COLO829 (cell line): ENCODE data around the gene DOK5.

ENCODE experiments used
- DNase-seq: peaks from one replicate; pipeline ENCODE4 v3.0.0; 2012; ENCODE audit warnings: low spot score

Gene DOK5

DNA sequence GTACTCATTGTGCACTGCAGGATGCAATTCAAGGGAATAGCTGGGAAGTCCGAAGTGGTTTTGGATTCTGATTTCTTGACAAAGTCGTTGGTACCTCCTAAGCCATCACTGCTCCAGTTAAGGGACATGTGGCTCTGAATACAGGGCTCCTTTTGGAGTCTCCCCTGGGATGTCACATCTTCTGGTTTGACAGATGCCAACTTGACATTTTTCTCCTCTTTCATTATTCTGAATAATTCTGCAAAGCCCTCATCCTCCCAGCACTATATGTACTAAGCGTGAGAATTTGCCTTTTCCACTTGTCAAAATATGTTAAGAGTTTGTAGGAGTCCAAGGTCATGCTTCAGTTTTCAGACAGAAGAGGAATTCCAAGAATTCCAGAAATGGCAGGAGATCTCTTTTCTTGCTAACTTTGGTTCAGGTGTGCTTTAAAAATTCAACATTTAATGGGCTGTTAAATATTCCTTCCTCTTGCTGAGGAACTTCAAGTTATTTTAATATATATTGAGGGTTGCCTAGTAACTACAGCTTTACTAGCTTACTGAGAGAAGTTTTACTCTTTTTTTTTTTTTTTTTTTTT lies 38.7 kb downstream of the DOK5 start:
- no peak for DNase-seq

DNA sequence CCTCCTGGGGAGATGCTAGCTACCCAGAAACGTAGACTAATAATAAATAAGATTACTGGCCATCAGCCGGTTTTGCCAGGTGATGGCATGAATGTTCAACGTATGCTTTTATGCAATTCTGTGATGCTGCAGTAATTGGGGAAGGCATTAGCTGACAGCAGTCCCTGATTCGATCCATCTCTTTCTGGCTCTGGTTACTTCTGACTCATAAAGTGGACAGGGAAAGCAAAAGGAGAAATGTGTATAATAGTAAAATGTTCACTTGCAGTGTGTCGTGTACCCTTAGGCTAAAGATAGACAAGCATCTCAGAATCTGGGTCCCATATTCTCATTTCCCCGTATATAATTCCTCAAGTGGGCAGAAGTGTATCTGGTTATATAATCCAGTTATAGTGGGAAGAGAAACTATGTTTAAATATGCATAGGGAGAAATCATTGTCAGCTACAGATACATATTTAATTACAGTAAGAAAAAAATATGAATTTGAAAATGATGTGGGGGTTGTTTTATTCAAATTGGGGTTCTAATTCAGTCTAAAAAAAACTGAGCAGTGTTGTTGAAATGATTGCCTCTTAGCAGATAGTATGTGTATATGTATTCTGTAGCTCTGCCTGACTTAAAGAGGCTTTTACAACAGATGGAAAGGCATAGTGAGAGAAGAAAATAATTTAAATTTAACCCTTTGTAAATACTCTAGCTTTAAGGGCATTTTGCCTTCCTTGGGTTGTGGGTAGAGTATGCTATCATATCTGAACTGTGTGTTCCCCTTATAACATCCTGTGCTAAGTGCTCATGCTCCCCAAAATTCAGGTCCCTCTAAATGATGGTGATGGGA lies 40.6 kb downstream of the DOK5 start:
- no peak for DNase-seq

DNA sequence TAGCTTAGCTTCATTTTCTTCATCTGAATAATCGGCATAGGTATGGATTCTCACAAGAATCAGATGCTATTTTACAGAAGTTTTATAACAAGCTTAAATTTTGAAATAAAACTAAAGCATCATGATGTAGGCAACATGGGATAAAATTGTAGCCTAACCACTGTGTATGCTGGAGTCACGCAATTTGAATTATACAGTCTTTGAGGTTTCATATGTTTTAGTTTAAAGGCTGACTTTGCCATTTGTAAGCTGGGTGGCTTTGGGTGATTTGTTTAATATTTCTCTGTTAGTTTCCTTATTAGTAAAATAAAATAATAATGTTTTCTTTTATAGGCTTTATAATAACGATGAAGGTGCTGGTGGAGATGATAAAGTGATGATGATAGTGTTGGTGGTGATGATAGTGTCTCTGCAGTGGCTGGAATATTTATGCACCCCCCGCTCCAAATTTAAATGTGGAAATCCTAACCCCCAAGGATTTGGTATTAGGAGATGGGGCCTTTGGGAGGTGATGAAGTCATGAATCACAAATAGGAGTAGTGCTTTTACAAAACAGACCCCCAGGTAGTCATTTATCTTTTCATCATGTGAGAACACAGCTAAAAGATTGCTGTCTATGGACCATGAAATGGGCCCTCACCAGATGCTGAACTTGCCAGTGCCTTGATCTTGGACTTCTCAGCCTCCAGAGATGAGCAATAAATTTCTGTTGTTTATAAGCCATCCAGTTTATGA lies 42.0 kb downstream of the DOK5 start:
- DNase-seq, result no peak

DNA sequence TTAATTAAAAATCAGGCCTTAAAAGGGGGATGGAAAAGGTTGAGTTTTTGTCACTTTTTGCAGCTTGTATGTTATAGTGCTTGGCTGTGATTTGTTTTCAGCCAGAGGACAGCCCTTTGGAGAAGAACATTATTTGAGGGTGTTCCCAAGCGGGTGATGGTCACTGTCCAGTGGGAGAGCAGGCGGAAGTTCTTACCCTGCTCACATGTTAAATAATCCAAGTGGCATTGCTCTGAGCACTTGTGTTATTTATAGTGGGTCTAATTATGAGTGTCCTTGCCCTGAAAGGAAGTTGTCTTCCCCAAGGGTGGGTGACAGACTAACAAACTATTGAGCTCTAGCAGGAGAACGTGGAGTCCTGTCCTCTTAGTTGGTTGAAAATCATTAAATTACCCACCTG lies 49.5 kb downstream of the DOK5 start:
- DNase-seq, result no peak

DNA sequence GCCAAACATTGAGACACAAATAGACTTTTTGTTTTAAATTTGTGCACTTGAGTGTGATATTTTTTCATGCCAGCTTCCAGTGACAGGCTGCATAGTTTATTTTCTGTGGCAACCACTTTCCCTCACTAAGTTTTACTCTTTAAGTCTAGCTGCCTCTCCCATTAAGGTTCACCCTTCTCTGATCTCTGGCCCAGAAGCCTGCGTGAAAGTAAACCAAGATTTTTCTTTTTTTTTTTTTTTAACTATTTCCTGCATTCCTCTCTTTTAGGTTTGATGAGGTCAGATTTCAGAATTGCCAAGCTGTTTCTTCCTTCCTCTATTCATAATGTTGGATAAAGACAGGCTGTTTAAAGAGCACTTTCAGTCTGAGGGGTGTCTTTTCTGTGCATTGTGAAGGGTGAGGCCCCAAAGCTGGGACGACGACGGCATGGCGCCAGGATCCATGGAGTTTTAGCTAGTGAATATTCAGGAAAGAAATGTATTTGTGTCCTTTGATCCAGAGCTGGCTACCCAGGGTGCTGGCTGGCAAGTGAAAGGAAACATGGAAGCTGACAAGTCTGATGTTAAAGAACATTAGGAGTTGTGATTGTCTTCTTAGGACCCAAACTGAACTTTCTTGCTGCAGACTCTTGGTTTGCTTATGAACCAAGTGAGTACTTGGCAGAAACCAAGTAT lies 50.7 kb downstream of the DOK5 start:
- no peak for DNase-seq

DNA sequence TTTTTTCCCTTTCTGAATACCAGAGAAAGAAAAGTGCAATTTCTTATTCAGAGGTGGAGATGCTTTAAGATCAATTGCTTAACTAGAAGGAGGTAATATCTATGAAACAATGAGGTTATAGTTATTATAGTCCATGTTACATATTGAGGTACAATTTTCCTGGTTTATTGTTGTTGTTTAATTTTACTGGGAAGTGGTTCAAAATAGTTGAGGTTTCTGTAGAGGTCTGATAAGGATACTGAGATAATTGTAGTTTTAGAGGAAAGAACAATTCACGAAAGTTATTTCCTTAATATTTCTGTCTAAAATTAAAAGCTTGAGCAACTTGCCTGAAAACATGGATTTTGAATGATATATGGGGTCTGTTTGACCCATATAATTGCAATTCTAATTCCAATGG lies 51.4 kb downstream of the DOK5 start:
- no peak for DNase-seq

DNA sequence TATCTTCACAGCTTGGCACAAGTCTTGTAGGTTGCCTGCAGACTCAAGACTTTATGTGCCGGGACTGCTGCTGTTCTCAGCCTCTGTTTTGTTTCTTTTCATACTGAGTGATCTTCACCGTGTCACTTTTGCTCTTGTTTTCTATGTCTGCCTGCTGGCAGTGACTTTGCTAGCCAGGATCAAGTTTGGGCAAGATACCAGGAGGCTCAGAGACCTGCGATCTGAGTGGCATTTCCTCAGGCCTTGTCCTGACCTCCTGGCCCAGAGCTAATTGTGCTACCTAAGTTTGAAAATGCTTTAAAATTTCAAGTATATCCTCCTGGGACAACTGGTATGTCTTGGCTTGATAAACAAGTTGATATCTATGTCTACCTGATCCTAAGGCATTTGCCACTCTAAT lies 57.2 kb downstream of the DOK5 start:
- no peak for DNase-seq

DNA sequence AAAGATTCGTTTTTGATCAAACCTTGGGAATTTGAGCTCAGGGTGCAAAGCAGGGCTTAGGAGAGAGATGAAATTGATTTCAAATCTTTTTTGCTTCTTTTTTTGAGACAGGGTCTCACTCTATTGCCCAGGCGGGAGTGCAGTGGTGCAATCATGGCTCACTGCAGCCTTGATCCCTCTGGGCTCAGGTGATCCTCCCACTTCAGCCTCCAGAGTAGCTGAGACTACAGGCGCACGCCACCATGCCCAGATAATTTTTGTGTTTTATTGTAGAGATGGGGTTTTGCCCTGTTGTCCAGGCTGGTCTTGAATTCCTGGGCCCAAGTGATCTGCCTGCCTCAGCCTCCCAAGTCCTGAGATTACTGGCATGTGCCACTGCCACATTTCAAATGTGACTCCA lies 58.7 kb downstream of the DOK5 start:
- no peak for DNase-seq

DNA sequence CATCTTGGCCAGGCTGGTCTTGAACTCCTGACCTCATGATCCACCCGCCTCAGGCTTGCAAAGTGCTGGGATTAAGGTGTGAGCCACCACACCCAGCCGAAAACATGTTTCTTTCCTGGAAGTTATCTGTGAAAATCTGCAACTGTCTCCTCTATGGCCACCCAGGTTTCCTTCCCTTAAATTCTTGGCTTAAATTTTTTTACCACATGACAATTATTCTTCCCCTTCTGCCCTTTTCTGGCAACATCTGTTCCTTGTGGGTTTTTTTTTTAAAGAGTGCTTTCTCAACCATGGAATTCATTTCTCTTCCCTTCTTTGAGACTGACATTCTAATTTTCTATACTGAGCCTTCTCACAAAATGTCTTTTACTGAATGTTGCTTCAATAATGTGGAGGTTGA lies 59.6 kb downstream of the DOK5 start:
- no peak for DNase-seq

DNA sequence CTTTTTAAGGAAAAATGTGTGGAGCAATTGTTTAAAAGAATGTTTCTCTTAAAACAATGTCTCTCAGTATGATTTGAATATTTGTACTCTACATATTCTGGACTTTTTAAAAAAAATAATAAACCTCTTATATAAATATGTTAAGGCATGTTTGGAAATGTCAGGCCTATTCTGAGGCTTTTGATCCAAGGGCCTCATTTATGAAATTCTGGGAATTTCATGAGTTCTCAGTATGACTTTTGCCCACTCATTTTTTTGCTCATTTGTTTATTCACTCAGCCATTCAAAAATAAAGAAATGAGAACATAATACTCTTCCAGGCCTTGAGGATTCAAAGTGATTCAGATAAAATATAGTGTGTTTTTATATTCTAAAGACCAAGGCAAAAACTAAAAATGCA lies 60.4 kb downstream of the DOK5 start:
- no peak for DNase-seq

DNA sequence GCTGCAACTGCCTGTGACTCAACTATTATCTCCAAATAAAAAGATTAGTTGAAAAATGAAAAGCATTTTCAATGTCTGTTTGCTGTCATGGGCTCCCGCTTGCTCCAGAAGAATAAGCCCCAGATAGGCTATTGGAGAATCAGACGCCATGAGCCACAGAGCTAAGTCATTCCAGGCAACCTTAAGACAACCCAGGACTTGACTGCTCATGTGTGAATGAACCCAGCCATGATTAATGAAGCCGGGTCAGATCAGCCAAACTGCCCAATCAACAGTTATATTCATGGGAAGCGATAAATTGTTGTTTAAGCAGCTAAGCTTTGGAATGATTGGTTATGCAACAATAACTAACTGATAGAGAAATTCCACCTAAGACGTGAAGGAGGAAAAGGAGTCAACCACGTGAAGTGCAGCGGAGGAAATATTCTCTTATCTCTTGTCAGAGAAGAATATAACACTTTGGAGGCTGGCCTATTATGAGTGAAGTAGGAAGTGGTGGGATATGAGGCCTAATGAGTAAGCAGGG lies 64.2 kb downstream of the DOK5 start:
- DNase-seq, result no peak

DNA sequence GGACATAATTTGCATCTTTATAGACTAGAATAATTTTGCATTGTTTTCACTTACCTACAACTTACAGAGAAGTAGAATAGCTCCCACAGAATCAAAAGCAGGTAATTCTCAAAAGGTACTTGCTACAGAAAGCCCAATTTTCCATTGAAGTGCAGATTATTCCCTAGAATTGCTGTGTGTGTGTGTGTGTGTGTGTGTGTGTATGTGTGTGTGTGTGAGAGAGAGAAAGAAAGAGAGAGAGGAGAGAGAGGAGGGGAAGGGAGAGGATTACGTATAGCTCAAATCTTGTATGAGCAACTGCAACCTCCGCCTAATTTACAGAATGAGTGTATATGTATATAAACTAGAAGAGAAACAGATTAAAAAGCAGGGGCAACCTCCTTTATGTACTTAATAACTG lies 68.0 kb downstream of the DOK5 start:
- DNase-seq, result no peak

DNA sequence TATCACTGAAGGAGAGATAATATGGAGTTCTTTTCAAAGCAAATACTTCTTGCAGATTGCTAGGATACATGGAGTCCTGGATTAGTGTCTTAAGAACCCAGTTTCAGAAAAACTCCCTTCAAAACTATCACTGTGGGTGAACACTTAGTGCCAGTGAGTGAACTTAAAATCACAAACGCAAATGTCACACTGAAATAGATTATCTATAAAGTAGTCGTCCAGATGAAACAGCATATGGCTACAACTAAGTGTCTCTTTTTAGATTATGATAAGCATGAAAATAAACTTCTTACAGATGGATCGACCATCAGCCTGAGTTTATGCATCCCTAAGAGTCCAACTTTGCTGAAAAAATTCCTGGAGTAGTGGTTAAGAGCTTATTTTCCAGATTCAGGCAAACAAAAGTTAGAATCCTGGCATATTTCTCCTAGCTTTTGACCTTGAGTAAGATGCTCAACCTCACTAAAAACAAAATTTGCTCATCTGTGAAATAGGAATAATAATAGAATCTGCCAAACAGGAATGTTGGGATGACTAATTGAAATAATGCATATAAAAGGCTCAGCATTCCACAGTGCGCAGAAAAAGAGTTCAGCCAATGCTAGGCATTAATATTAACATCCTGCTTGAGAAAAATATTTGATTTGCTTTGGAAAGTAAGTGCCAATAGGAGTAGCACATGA lies 70.4 kb downstream of the DOK5 start:
- DNase-seq, result no peak

DNA sequence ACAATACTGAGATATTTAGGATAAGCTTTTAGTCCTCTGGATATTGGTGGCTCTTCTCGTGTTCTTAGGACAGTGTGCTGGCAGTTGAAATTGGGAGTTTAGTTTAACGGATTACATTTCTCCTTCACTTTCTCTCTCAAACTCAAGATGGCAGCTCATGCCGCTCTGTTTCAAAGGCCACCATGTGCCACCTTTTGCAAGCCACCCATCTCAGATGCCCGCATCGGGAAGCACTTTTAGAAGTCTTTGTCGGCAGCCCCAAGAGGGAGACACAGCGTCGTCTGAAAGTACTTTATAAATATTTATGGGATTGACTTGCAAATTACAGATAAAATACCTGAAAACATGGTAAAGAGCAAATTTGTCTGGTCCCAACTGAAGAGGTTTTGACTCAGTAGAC lies 73.5 kb downstream of the DOK5 start:
- DNase-seq, result no peak

DNA sequence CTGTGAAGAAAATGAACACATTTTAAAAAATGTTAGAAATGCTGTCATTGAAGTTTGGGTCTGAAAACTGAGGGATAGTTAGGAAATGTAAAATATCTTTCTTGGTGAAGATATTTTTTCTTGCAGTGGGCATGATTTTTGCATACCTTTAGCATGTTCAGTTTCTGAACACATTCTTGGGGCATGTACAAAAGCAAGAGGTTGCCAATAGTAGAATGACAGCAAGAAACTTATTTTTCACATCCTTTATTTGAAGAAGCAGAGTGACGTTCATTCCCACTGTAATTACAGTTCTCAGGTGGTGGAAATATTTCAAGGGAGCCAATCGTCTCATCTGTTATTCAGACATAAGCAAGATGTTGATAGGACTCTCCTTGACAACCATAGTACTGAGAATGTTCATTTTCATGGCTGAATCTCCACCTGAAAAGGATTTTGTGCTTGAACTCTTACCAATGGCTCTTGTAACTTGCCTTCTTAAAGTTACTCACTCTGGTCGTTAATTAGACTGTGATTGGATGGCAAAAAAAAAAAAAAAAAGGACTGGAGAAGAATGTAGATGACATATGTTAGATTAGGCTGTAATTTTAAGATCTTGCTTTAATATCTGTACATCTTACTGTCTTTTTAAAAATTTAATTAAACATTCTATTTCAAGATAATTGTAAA lies 74.4 kb downstream of the DOK5 start:
- DNase-seq, result no peak

DNA sequence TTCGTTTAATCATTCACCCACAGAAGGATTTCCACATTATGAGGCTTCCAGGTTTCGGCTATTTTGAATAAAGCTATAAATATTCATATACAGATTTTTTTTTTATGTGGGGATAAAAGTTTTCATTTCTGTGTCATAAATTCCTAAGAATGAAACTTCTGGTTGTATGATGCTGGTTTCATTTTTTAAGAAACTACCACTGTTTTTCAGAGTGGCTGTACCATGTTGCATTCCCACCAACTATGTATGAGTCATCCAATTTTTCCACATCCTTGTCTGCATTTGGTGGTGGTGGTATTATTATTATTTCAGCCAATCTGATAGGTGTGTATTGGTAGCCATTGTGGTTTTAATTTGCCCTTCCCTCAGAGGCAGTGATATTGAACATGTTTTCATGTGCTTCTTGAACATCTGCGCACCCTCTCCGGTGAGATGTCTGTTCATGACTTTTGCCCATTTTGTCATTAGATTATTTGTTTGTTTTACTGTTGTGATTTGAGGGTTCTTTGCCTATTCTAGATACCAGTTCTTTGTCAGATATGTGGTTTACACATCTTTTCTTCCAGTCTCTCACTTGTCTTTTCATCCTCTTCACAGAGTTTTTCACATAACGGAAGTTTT lies 75.5 kb downstream of the DOK5 start:
- no peak for DNase-seq

DNA sequence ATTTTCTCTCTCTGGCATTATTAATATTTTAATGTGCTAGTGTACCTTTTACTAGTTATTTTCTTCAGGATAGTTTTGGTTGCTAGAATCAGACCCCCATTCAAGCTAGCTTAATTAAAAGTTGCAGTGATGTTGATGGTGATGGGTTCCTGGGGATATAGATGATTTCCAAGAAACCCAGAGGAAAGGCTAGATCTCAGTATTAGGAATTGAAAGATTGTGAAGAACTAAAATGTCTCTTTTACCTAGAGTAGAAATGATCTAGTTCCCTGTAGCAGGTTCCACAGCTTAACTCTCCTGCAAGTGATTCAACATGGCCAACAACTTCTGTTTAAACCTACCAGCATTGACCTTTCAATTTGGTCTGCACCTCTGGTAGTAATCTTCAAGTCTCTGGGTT lies 78.6 kb downstream of the DOK5 start:
- DNase-seq, result no peak

DNA sequence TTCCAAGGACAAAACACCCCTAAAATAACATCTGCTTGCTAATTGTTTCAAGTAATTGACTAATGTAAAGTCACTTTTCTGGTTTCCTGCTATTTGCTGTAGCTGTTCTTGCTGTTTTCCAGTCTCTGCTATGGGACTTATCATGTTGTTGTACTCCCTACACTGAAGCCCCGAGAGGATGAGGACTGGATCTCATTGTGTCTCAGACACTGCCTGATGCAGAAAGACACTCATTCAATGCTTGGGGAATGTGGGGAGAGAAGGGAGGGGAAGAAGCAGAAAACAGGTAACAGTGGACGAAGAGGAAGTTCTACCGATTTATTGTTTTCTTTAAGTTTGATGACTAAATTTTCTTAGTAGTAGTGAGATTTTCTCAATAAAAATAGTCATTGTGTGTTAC lies 79.8 kb downstream of the DOK5 start:
- DNase-seq, result no peak

DNA sequence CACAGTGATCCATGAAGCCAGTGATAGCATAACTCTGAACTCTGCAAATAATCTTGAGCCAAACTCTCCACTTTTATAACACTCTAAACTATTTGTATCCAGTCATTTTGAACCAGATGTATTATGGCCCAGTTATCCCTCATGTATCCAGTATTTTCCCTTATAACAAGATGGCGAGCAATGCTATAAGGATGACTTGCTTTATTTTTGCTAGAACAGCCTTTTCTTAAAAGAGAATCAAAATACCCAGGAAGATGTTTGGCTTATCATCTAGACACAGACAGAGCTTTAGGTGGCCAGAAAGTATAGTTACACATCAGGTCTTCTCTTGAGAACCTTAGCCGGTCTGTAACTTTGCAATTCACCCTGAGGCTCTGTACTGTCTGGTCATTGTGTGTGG lies 81.0 kb downstream of the DOK5 start:
- no peak for DNase-seq

DNA sequence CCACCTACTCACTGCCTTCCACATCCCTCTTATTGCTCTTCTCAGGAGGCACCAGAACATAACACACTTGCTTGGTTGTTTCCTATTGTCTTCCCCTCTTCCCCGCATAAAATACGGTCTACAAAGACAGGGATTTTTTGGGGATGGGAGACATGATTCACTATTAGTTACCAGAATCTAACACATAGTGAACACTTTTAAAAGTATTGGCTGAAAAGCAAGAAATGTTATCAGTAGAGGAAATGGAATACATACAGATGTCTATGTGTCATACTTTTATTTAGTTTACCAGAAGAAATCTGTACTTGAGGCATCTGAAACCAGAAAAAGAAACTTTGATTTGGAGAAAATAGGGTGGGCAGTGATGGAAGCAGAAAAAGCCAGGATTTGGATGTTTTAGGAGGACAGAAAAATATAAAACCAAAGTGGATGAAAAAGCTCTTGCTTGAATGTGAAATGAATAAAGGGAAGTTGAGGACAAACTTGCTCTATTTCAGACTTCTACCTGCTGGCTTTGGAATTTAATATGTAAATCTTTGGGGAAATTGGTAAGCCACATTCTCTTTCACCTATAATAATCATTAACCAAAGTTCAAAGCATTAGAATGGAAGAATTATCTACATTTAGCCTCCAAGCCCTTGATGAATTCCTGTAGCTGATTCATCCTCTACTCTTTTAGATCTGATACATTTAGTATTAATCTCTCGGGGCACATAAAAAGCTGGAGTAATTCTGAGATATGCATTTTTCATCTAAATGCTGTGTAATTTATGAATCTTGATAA lies 82.6 kb downstream of the DOK5 start:
- no peak for DNase-seq
